HG03039 (cell line): ENCODE measurements around the gene RIPK4.
"Not testable (repeated sequence)": the region's sequence is repeated elsewhere in the genome, so short reads cannot be mapped to it uniquely, and the experiment has no call there.

Experiments
- ATAC-seq: cut with Tn5 transposase; IDR thresholded peaks from one replicate; pipeline ENCODE4 v1.9.1; 2021; ENCODE audit warnings: mild to moderate bottlenecking, moderate library complexity; ENCODE audit not compliant: unreplicated experiment

The RIPK4 gene

GRCh38 chr21:41698071-41698470, 68.8 kb downstream of the RIPK4 start:
- no peak for ATAC-seq

GRCh38 chr21:41695513-41695912, 71.3 kb downstream of the RIPK4 start:
- no peak for ATAC-seq

- not testable (repeated sequence) for ATAC-seq
Measured at GRCh38 chr21:41694042-41694441, 72.8 kb downstream of the RIPK4 start.

GRCh38 chr21:41692185-41692565, 74.7 kb downstream of the RIPK4 start:
- no peak for ATAC-seq

- no peak for ATAC-seq
Measured at GRCh38 chr21:41691205-41692184, 75.4 kb downstream of the RIPK4 start.
